GM19238 (cell line): ENCODE results near the gene PLEKHA1.

Experiments
- DNase-seq: peaks from one replicate; pipeline ENCODE4 v3.0.0; 2011; ENCODE audit warnings: low spot score; ENCODE audit not compliant: insufficient read length

The PLEKHA1 gene

GRCh38 chr10:122475591-122476332 lies 101.3 kb downstream of the PLEKHA1 start:
- DNase-seq = no peak

GRCh38 chr10:122476333-122476695 lies 101.8 kb downstream of the PLEKHA1 start:
- DNase-seq = no peak

GRCh38 chr10:122477436-122477835 lies 102.9 kb downstream of the PLEKHA1 start:
- DNase-seq = no peak

GRCh38 chr10:122478971-122479370 lies 104.5 kb downstream of the PLEKHA1 start:
- DNase-seq = no peak

GRCh38 chr10:122480146-122480833 lies 105.8 kb downstream of the PLEKHA1 start:
- no peak for DNase-seq

GRCh38 chr10:122481296-122482056 lies 107.0 kb downstream of the PLEKHA1 start:
- no peak for DNase-seq
